G401 (cell line): ENCODE measurements around the gene KIF16B. TPM values are rescaled to one million over a fixed set of nuclear protein-coding genes. Genes with fewer than 3 reads are reported as not detected.
A peak's percentile ranks its signal among the peaks of the same experiment; 100 is the strongest.
"Not testable (repeated sequence)": the region's sequence is repeated elsewhere in the genome, so short reads cannot be mapped to it uniquely, and the experiment has no call there.

Experiments used
- DNase-seq: peaks from one replicate; pipeline ENCODE4 v3.0.0-alpha.2; 2015; ENCODE audit warnings: low spot score
- in situ Hi-C: cut with HindIII; loops from 2 replicates; pipeline ENCODE4 v1.10.0; 2016; ENCODE audit warnings: low sequenced_read_pairs, mixed read lengths
- total RNA-seq: library from RNA; depleted of rRNA; stranded (reverse); fragments of >200 nt; shearing (Covaris generic); gene quantifications from 2 replicates; pipeline ENCODE4 v1.2.3, GENCODE V29; 2014

KIF16B gene
- total RNA-seq, 1 experiment from 2014 or later = 23.7 TPM

DNA sequence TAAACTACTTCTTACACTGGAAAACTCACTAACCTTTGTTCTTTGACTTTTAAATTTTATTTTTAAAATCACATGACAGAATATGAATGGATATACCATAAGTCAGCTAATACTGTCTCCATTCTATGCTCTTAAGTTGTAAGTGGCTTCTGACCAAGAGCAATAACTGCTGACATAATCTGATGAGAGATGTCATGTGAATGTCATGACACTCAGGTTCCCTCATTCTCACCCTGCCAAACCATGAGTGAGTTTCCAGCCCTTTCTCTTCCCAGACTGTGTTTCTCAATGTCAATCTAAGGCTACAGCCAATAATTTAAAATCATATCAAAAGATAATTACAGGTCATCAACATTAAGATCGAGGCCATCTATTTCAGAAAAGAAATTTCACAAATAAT lies 39.7 kb downstream of the KIF16B start:
- in situ Hi-C loops = no loop called here
- no peak for DNase-seq

DNA sequence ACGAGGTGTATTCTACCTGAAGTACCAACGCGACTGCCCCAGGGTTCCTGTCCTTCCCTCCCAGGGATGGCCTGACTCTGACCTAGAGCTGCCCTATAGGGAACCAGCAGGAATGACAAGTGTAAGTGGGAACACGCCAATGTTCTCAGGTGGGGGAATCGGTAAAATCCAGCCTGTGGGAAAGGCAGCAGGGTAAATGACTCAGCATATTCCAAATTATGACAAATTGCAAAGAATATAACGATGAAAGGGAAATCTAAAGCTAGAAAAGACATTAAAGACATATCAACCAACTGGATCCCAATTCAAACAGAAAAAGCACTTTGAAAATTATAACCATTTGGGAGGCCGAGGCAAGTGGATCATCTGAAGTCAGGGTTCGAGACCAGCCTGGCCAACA lies 41.8 kb downstream of the KIF16B start:
- in situ Hi-C loops = no loop called here
- DNase-seq = no peak

DNA sequence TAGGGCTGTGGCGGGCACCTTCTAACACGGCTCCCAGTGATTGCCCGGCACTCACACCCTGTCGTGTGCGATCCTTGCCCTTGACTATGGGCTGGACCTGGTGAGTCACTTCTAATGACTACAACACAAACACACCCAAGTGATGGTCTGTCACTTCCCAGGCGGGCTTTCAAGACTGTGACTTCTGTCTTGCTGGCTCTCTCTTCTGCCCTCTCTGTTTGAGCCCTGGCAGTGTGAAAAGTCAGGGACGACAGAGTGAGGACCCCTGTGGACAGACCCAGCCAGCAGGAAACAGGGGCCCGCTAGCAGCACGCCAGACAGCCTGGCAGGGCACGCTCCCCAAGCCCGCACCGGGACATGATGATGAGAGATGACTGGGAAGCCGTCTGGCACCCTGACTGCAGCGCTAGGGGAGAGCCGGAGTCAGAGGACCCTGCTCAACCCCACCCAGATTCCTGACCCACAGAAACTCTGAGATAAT lies 43.0 kb downstream of the KIF16B start:
- in situ Hi-C loops = no loop called here
- DNase-seq = no peak

- no peak for DNase-seq
- in situ Hi-C loops = no loop called here
Observed at GRCh38 chr20:16528078-16528477, 45.2 kb downstream of the KIF16B start.

DNA sequence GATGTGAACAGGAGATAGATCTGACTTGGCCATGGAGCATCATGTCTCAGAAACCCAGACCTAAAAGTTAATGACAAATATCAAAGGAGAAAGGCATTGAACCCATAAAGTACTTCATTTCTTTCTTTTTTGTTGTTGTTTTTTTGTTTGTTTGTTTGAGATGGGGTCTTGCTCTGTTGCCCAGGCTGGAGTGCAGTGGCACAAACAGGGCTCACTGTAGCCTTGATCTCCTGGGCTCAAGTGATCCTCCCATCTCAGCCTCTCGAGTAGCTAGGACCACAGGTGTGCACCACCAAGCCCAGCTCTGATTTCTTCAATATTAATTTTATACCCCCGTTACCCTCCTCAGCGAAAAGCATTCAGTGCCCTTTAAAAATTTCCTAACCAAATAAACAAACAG lies 45.8 kb downstream of the KIF16B start:
- in situ Hi-C loops = no loop called here
- no peak for DNase-seq

- in situ Hi-C loops = no loop called here
- no peak for DNase-seq
Observed at GRCh38 chr20:16526433-16527380, 46.5 kb downstream of the KIF16B start.

DNA sequence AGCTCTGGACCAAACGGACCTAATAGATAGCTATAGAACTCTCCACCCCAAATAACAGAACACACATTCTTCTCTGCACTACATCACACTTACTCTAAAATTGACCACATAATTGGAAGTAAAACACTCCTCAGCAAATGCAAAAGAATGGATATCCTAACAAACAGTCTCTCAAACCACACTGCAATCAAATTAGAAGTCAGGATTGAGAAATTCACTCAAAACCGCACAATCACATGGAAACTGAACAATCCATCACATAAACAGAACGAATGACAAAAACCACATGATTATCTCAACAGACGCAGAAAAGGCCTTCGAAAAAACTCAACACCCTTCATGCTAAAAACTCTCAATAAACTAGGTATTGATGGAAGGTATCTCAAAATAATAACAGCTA lies 50.6 kb downstream of the KIF16B start:
- in situ Hi-C loops = not testable (repeated sequence)

DNA sequence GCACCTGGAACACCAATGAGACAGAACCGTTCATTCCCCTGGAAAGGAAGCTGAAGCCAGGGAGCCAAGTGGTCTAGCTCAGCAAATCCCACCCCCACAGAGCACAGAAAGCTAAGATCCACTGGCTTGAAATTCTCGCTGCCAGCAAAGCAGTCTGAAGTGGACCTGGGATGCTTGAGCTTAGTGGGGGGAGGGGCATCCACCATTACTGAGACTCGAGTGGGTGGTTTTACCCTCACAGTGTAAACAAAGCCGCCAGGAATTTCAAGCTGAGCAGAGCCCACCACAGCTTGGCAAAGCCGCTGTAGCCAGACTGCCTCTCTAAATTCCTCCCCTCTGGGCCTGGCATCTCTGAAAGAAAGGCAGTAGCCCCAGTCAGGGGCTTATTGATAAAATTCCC lies 53.1 kb downstream of the KIF16B start:
- DNase-seq = no peak
- in situ Hi-C loops = no loop called here

More for the DNA sequence above, 50.6 kb downstream of the KIF16B start:
- DNase-seq = not testable (repeated sequence)

GRCh38 chr20:16519673-16520072 lies 53.6 kb downstream of the KIF16B start:
- DNase-seq, in situ Hi-C loops: not testable (repeated sequence)

DNA sequence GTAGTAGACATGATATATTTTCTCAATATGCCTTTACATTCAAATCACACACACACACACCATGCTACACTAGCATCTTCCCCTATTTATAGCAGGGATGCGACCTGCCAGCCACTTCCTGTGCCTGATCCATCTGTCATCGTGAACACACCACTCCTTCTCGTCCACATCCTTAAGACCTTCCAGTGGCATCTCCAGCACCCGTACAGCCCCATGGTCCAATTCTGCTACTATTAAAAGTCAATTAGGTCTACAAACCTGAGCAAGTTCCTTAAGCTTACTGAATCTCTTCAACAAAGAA lies 54.5 kb downstream of the KIF16B start:
- in situ Hi-C loops = no loop called here
- DNase-seq = no peak

DNA sequence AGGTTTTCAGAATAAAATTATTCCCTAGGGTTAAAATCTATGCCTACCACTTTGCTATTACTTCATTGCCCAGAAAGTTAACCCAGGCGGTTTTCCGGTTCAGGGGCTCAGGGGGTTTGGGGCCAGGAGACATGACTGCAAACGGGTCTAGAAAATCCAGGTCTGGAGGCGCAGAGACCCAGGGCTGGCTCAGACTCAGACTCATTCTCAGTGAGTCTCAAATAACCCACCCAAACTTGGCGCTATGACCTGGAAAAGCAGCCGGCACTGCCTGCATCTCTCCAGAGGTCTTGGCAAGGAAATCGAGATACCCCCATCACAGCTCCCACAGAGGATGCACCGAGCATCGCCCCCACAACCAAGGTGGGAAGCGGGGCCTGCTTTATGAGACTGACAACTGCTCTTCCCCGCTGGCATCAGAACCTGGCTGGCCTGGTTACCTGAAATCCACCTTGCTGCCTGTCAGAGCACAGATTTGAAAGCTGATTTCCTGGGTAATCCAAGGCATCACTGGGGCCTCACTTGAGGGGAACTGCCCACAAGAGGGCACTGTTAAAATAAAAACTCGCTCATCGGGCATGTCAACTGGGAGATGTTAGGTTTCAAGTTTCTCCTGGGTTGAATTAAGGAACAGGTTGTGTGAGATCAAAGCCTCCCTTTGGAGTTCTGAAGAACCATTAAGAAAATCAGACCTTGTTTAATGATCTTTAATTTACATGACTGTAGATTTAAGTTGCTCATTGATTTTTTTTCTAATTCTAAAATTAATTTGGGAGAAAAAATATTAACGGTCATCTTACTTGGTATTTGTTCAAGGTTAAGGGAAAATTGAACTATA lies 55.1 kb downstream of the KIF16B start:
- in situ Hi-C loops = no loop called here
- DNase-seq = peak; percentile 64

DNA sequence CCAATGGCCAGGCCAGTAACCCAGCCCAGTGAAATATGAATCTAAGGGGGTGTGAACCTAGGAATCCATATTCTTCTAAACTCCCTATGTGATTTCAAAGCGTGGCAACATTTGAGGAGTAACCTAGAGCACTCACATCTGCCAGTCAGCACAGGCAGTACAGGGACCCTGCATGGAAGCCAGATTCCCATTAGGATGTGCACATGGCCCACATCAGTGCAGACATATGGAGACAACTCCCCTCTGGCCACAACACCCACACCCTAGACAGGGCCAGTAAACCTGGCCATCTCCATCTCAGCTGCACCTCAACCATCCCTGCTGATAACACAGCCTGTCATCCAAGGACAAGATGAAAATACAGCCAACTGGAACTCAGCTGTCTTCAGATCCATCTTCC lies 56.5 kb downstream of the KIF16B start:
- in situ Hi-C loops = no loop called here
- DNase-seq = no peak

DNA sequence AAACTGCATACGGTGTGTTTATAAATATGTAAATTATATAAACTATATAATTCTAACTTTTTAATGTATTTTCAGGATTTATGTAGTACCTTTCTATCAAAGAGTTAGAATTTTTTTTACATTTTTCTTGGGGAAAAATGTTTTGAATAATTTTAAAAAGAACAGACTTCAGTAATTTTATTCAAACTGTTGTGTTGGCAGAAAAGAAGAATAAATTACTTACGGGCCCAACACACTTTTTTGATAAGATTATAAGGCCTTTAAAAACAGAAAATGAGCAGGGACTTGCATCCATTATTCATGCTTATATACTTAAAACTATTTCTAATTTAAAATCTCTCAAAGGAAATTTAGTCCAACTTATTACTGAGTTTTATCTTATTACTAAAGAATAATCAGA lies 58.2 kb downstream of the KIF16B start:
- DNase-seq = no peak
- in situ Hi-C loops = no loop called here

DNA sequence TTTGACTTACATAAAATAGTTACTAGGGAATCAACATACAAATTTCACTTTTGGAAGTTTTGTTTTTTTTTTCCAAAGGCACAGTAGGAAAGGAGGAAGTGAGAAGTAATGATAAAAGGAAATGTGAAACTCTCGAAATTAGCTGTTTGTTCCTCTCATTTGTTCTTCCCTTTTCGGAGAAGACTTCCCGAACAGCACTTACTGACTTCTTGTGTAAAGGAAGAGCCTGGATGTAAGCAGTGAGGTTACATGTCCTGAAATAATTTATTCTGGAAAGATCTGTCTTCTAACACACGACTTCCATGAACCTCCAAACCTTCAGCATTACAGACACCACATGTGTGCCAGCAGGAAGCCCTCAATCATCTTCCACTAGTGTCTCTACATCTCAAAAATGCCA lies 59.1 kb downstream of the KIF16B start:
- DNase-seq = no peak
- in situ Hi-C loops = no loop called here

DNA sequence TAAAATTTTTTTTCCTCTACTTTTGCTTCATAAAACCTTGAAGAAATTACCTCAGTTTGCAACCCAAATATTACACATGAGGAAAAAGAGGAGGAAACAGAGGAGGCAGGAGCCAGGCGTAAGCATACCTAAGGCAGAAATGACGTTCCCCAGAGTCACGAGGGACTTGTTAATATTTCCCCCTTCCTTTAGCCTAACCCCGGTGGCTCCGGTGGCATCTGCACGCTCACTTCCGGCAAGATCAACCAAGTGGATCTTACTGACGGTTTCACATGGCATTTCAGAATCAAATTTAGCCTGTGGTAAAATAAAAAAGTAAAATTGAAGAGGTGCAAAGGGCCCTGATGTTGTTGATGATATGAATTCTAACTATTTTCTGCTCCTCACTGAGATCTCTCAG lies 67.4 kb downstream of the KIF16B start:
- in situ Hi-C loops = no loop called here
- DNase-seq = no peak

DNA sequence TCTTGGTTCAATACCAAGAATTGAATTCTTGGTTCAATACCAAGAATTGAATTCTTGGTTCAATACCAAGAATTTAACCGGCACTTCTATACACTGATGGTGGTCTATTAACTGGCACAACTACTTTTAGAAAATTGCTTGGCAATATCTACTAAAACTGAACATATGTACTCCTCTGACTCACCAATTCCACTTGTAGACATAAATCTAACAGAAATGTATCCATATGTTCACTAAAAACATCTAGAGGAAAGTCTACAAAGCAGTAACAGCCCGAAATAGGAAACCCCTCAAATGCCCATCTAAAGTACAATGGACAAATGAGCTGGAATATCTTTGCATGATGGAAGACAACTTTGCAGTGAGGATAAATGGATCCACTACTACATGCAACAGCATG lies 71.9 kb downstream of the KIF16B start:
- no peak for DNase-seq
- in situ Hi-C loops = no loop called here

- in situ Hi-C loops = no loop called here
- no peak for DNase-seq
Observed at GRCh38 chr20:16500197-16500596, 73.1 kb downstream of the KIF16B start.

DNA sequence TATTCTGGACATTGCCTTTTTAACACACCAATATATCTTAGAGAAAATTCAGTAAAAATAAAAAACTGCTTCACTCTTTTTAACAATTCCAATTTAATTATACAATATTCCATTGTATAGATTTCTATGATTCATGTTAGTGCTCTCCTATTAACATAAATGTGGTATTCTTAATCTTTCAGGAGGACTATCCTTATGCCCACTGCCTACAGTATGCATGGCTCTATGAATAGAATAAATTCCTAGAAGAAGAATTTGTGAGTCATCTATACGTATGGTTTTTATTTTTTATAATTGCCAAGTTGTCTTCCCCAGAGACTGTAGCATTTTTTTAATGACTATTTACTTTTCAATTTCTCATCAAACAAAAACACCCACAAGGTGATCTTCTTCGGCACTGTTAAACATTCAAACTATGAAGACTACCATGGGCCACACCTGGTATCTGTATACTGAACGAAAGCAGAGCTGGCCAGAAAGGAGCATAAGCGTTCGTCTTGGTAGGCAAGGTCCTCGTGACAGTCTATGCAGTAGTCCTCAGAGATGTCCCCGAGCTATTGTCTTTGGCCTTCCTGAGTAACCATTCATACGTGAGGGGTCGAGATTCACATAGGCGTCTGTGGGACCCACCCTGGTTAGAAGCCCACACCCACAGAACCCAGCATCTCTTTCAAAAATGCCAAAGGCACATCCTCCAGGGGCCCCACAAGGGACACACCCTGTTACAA lies 74.6 kb downstream of the KIF16B start:
- no peak for DNase-seq
- in situ Hi-C loops = no loop called here

- in situ Hi-C loops = no loop called here
Observed at GRCh38 chr20:16497896-16498295, 75.4 kb downstream of the KIF16B start.

GRCh38 chr20:16493486-16493885 lies 79.8 kb downstream of the KIF16B start:
- in situ Hi-C loops = no loop called here
- DNase-seq = no peak

More at GRCh38 chr20:16497896-16498295, 75.4 kb downstream of the KIF16B start:
- DNase-seq = no peak
